Vagina (tissue), 2 donors: ENCODE results near the gene GMPPB.
"Not testable (repeated sequence)": the region's sequence is repeated elsewhere in the genome, so short reads cannot be mapped to it uniquely, and the experiment has no call there.

Experiments used
- POLR2A ChIP-seq, 2 donors: fragments of 450-650 bp; IDR thresholded peaks; one replicate each; pipeline ENCODE4 v1.6.1; 2017; ENCODE audit warnings: antibody characterized with exemption in 2 of 2, mild to moderate bottlenecking in 2 of 2, moderate library complexity in 2 of 2
- POLR2AphosphoS5 ChIP-seq, 2 donors: sonication (generic); formaldehyde crosslinking; IDR thresholded peaks; one replicate each; pipeline ENCODE4 v1.9.0; 2017; ENCODE audit warnings: antibody characterized with exemption in 2 of 2, mild to moderate bottlenecking in 2 of 2, low read depth in 1 of 2; ENCODE audit not compliant: insufficient read depth in 1 of 2
- TF ChIP-seq, protein P1 (sequence below), 3 experiments: fragments of 450-650 bp in 2 of 3; fragments of 200-600 bp in 1 of 3; sonication (generic) in 1 of 3; IDR thresholded peaks; one replicate each; pipeline ENCODE4 v1.5.1; 2017 to 2019; ENCODE audit warnings: antibody characterized with exemption in 3 of 3, mild to moderate bottlenecking in 2 of 3, moderate library complexity in 2 of 3

DNA sequence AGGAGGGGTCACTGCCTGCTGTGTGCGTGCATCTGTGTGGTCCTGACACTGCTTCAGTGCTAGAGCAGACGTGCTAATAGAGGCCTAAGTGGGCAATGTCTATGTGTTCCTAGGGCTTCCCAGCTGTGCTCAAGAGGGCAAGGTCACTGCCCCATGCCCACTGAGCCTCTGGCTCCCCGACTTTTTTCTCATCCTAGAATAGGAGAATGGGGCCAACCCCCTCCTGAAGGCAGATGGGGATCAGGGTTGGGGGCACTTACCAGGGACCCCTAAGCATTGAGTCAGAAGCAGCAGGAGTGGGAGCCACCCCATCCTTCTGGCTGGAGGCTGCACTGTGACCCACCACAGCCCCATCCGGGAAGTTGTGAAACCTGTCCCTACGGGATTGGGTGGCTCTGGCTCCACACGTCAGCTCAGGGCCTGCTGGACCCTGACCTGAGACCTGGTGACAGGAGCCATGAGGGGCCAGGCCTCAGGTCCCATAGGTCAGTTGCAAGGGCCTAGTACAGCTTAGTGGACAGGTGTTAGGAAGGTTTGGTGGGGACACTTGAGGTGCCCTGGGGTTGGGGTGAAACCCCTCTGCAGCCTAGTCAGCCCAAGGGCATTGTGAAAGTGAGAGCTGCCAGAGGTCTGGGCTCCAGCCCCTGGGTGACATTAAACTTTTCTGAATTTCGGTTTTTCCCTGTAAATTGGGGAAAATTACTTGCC is 35.3 kb downstream of the GMPPB start:
- TF ChIP-seq, protein P1, sequence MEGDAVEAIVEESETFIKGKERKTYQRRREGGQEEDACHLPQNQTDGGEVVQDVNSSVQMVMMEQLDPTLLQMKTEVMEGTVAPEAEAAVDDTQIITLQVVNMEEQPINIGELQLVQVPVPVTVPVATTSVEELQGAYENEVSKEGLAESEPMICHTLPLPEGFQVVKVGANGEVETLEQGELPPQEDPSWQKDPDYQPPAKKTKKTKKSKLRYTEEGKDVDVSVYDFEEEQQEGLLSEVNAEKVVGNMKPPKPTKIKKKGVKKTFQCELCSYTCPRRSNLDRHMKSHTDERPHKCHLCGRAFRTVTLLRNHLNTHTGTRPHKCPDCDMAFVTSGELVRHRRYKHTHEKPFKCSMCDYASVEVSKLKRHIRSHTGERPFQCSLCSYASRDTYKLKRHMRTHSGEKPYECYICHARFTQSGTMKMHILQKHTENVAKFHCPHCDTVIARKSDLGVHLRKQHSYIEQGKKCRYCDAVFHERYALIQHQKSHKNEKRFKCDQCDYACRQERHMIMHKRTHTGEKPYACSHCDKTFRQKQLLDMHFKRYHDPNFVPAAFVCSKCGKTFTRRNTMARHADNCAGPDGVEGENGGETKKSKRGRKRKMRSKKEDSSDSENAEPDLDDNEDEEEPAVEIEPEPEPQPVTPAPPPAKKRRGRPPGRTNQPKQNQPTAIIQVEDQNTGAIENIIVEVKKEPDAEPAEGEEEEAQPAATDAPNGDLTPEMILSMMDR (IDR thresholded peaks at IDR 0.05), result not testable (repeated sequence)
- TF ChIP-seq POLR2A (IDR thresholded peaks at IDR 0.05); POLR2AphosphoS5 (IDR thresholded peaks at IDR 0.05; ENCODE audit: insufficient read depth in 1 of 2, low read depth in 1 of 2): not testable (repeated sequence)
